Peyer's patch (tissue), 4 donors: ENCODE results near the gene GPRC5A.

ENCODE experiments used
- POLR2A ChIP-seq, 2 donors: fragments of 450-650 bp; IDR thresholded peaks; one replicate each; pipeline ENCODE4 v1.5.1; 2017; ENCODE audit warnings: antibody characterized with exemption in 2 of 2, mild to moderate bottlenecking in 2 of 2, moderate library complexity in 2 of 2
- TF ChIP-seq, protein P1 (sequence below), 6 experiments: fragments of 450-650 bp in 4 of 6; fragments of 200-600 bp in 2 of 6; sonication (generic) in 1 of 6; IDR thresholded peaks; one replicate each; pipeline ENCODE4 v1.5.1; 2017 to 2019; ENCODE audit warnings: antibody characterized with exemption in 6 of 6, mild to moderate bottlenecking in 3 of 6, moderate library complexity in 1 of 6

GRCh38 chr12:12938541-12938940 is 47.2 kb downstream of the GPRC5A start:
- no peak for TF ChIP-seq POLR2A (IDR thresholded peaks at IDR 0.05)
- TF ChIP-seq, protein P1, sequence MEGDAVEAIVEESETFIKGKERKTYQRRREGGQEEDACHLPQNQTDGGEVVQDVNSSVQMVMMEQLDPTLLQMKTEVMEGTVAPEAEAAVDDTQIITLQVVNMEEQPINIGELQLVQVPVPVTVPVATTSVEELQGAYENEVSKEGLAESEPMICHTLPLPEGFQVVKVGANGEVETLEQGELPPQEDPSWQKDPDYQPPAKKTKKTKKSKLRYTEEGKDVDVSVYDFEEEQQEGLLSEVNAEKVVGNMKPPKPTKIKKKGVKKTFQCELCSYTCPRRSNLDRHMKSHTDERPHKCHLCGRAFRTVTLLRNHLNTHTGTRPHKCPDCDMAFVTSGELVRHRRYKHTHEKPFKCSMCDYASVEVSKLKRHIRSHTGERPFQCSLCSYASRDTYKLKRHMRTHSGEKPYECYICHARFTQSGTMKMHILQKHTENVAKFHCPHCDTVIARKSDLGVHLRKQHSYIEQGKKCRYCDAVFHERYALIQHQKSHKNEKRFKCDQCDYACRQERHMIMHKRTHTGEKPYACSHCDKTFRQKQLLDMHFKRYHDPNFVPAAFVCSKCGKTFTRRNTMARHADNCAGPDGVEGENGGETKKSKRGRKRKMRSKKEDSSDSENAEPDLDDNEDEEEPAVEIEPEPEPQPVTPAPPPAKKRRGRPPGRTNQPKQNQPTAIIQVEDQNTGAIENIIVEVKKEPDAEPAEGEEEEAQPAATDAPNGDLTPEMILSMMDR (IDR thresholded peaks at IDR 0.05), result no peak
